ENCODE results near the gene RAB2B. TPM values are rescaled to one million over a fixed set of nuclear protein-coding genes. Genes with fewer than 3 reads are reported as not detected.

The RAB2B gene
- total RNA-seq, 4 donors from 2014 or later: 26.2 to 41.0 (median 28.3) TPM

- Histone ChIP-seq H3K27ac (replicated peaks in 1 of 4) (no peak overlapping the region), H3K27me3 (no peaks in the 10 kb centered on the region), H3K36me3 (peaks cover 11 to 70% (median 54%) of the 10 kb centered on the region in 4 donors), H3K4me3 (no peak overlapping the region), H3K4me1 (peaks cover 0 to 21% (median 12%) of the 10 kb centered on the region in 4 donors), H3K9me3 (no peaks in the 10 kb centered on the region)
- intact Hi-C loops (cut with DNase I): no loop called here
- DNase-seq (ENCODE audit: extremely low spot score): no peak
- WGBS: 70% methylated on average over 4 of the region's 4 CpGs
- TF ChIP-seq POLR2AphosphoS5 (IDR thresholded peaks at IDR 0.05) (no peak), EP300 (IDR thresholded peaks at IDR 0.05) (no peak), POLR2A (IDR thresholded peaks at IDR 0.05; ENCODE audit: low read depth) (no peak), CTCF (IDR thresholded peaks at IDR 0.05) (no peak)
Measured at GRCh38 chr14:21503376-21503775, 26.6 kb upstream of the RAB2B start.

GRCh38 chr14:21501568-21501967 lies 24.8 kb upstream of the RAB2B start:
- DNase-seq (ENCODE audit: extremely low spot score): no peak
- Histone ChIP-seq H3K36me3 (peaks cover 20 to 72% (median 67%) of the 10 kb centered on the region in 4 donors), H3K27me3 (no peaks in the 10 kb centered on the region), H3K4me1 (peaks cover 0 to 18% (median 3%) of the 10 kb centered on the region in 4 donors), H3K9me3 (no peaks in the 10 kb centered on the region), H3K27ac (replicated peaks in 1 of 4) (no peak overlapping the region), H3K4me3 (no peak overlapping the region)
- intact Hi-C loops (cut with DNase I): no loop called here
- TF ChIP-seq POLR2AphosphoS5 (IDR thresholded peaks at IDR 0.05) (no peak), EP300 (IDR thresholded peaks at IDR 0.05) (no peak), POLR2A (IDR thresholded peaks at IDR 0.05; ENCODE audit: low read depth) (no peak), CTCF (IDR thresholded peaks at IDR 0.05) (no peak)
- WGBS: 91% methylated on average over 5 of the region's 5 CpGs

DNA sequence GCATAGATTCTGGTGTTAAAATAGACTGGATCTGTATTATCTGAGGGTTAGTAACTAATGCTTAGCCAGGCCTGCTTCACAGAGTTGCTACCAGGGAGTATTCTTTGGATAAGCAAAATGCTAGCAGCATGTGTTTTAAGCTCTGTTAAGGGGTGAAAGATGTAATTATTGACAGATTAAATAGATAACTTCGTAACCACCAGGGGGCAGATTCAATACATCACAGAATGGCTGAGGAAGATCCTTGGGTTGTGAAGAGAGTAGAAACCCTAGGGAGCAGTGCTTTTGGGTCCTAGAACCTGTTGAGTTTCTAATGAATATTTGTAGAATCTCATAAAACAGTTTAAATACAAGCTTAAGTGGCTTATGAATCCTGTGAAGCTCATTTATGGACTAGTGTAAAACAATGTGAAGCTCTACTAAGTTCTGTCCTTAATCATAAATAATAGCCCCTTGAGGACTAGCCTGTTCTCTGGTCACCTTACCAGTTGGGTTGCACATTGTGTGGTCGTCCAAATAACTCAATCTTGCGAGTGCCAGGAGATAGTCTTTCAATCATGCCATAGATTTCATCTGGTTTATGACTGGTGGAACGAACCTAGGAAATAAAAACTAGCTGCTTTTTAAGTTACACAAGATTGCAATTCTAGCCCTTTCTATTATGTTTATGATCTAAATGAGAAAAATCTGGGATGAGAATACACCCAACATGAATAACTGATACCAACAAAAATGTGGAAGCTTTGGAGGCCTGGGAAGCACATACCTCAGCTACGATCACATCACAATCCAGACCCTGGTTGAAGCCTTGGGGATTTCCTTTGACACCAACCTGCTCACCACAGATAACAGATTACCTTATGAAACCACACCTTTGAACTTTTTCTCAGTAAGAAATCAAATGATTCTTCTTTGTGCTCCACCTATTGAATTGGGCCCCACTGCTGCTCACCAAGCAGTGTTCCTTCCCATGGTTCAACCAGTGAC lies 22.1 kb upstream of the RAB2B start:
- WGBS: 56% methylated on average over 5 of the region's 5 CpGs

DNA sequence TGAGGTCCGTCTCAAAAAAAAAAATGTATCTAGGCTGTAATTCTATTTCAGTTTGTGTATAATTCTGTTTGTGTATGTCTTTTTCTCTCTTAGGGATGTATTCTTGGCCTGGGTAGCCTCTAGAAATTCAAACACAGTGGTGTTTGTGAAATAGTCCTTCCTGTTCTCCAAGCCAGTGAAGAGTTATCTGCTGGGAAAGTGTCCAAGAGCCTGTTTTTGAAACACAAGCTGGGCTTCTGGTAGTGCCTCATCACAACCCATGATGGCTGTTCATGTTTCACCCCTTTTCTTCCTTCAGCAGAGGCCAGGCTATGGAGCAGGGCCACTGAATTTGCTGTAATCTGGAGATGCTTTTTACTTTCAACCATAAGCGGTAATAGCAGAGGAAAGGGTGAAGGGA lies 19.7 kb upstream of the RAB2B start:
- H3K36me3 ChIP-seq: peaks cover 58 to 100% (median 94%) of the 10 kb centered on the region in 4 donors
- no peaks in the 10 kb centered on the region for H3K27me3 ChIP-seq
- intact Hi-C loops (cut with DNase I): no loop called here
- no peak overlapping the region for H3K4me3 ChIP-seq
- 80% methylated on average over 2 of the region's 2 CpGs for WGBS
- no peak for DNase-seq (ENCODE audit: extremely low spot score)
- H3K27ac ChIP-seq (replicated peaks in 1 of 4): no peak overlapping the region
- TF ChIP-seq CTCF (IDR thresholded peaks at IDR 0.05) (no peak), POLR2AphosphoS5 (IDR thresholded peaks at IDR 0.05) (no peak), EP300 (IDR thresholded peaks at IDR 0.05) (no peak), POLR2A (IDR thresholded peaks at IDR 0.05; ENCODE audit: low read depth) (no peak)
- H3K9me3 ChIP-seq: no peaks in the 10 kb centered on the region
- H3K4me1 ChIP-seq: peaks cover 0 to 10% (median 0%) of the 10 kb centered on the region in 4 donors

More for the DNA sequence above, 22.1 kb upstream of the RAB2B start:
- H3K27ac ChIP-seq (replicated peaks in 1 of 4): peak overlapping the region in 1 of 4 donors; percentile 40
- intact Hi-C loops (cut with DNase I): loop anchor here (1.0 kb wide), 1 partner anchor 58 kb away; no protein-coding TSS in a partner anchor
- H3K36me3 ChIP-seq: peaks cover 42 to 100% (median 93%) of the 10 kb centered on the region in 4 donors
- peaks cover 0 to 10% (median 0%) of the 10 kb centered on the region in 4 donors for H3K4me1 ChIP-seq
- H3K27me3 ChIP-seq: no peaks in the 10 kb centered on the region
- no peaks in the 10 kb centered on the region for H3K9me3 ChIP-seq
- DNase-seq (ENCODE audit: extremely low spot score): no peak
- no peak overlapping the region for H3K4me3 ChIP-seq
- TF ChIP-seq POLR2AphosphoS5 (IDR thresholded peaks at IDR 0.05): no peak
- TF ChIP-seq CTCF (IDR thresholded peaks at IDR 0.05): peak; percentile 36 to 49 (median 48)
